Neural progenitor cell (in vitro differentiated cells): ENCODE results near the gene RASGRP3. TPM values are rescaled to one million over a fixed set of nuclear protein-coding genes. Genes with fewer than 3 reads are reported as not detected.

Experiments used
- DNase-seq: peaks from one replicate; pipeline ENCODE4 v3.0.0-alpha.2; 2016; ENCODE audit warnings: low spot score
- H2AFZ ChIP-seq: fragments of 200-600 bp; sonication (generic); replicated peaks from 2 replicates; pipeline ENCODE4 v1.6.1; 2016; ENCODE audit warnings: antibody characterized with exemption
- H3F3A ChIP-seq: fragments of 200-600 bp; sonication (generic); 2 replicates; pipeline ENCODE4 v1.6.1; 2016; ENCODE audit warnings: antibody characterized with exemption, low read depth
- H3K27ac ChIP-seq: fragments of 200-600 bp; sonication (generic); 2 replicates; pipeline ENCODE4 v1.5.1; 2016; ENCODE audit warnings: mild to moderate bottlenecking
- H3K27me3 ChIP-seq: fragments of 200-600 bp; sonication (generic); 2 replicates; pipeline ENCODE4 v1.6.1; 2016; ENCODE audit warnings: mild to moderate bottlenecking, moderate library complexity
- H3K36me3 ChIP-seq: fragments of 200-600 bp; sonication (generic); 2 replicates; pipeline ENCODE4 v1.5.1; 2016
- H3K4me1 ChIP-seq: fragments of 200-600 bp; sonication (generic); 2 replicates; pipeline ENCODE4 v1.6.1; 2016; ENCODE audit warnings: mixed run types
- H3K4me2 ChIP-seq: fragments of 200-600 bp; sonication (generic); 2 replicates; pipeline ENCODE4 v1.6.1; 2016
- H3K4me3 ChIP-seq: fragments of 200-600 bp; sonication (generic); 2 replicates; pipeline ENCODE4 v1.5.1; 2016
- H3K79me2 ChIP-seq: fragments of 200-600 bp; sonication (generic); 2 replicates; pipeline ENCODE4 v1.6.1; 2016; ENCODE audit warnings: low read depth
- H3K9ac ChIP-seq: fragments of 200-600 bp; sonication (generic); 2 replicates; pipeline ENCODE4 v1.6.1; 2016
- H3K9me3 ChIP-seq: fragments of 200-600 bp; sonication (generic); 2 replicates; pipeline ENCODE4 v1.5.1; 2016; ENCODE audit warnings: low read depth
- H4K20me1 ChIP-seq: fragments of 200-600 bp; sonication (generic); 2 replicates; pipeline ENCODE4 v1.6.1; 2016; ENCODE audit warnings: low read depth
- H3K27ac Mint-ChIP-seq: 3 replicates; pipeline ENCODE4 v1.8.0; 2021; ENCODE audit warnings: mixed read lengths
- H3K27me3 Mint-ChIP-seq: 2 replicates; pipeline ENCODE4 v1.8.0; 2022; ENCODE audit warnings: low read depth, mild to moderate bottlenecking, inconsistent platforms, moderate library complexity, mixed read lengths; ENCODE audit not compliant: insufficient read depth
- H3K36me3 Mint-ChIP-seq: 3 replicates; pipeline ENCODE4 v1.8.0; 2021; ENCODE audit warnings: mixed read lengths
- H3K4me1 Mint-ChIP-seq: 3 replicates; pipeline ENCODE4 v1.8.0; 2021; ENCODE audit warnings: mixed read lengths
- H3K4me3 Mint-ChIP-seq: 3 replicates; pipeline ENCODE4 v1.8.0; 2021; ENCODE audit warnings: mild to moderate bottlenecking, moderate library complexity, mixed read lengths
- H3K9me3 Mint-ChIP-seq: 3 replicates; pipeline ENCODE4 v1.8.0; 2020; ENCODE audit warnings: mixed read lengths
- EZH2 ChIP-seq: fragments of 200-600 bp; sonication (generic); IDR thresholded peaks from 2 replicates; pipeline ENCODE4 v1.6.1; 2017; ENCODE audit warnings: antibody characterized with exemption, mild to moderate bottlenecking, moderate library complexity
- EZH2phosphoT487 ChIP-seq: fragments of 200-600 bp; sonication (generic); IDR thresholded peaks from 2 replicates; pipeline ENCODE4 v1.6.1; 2017; ENCODE audit warnings: antibody characterized with exemption
- total RNA-seq: library from RNA; depleted of rRNA; stranded (reverse); fragments of >200 nt; gene quantifications from 2 replicates; pipeline ENCODE4 v1.2.3, GENCODE V29; 2015; ENCODE audit warnings: low replicate concordance
- TF ChIP-seq, protein P1 (sequence below): fragments of 200-600 bp; sonication (generic); IDR thresholded peaks from 2 replicates; pipeline ENCODE4 v1.5.1; 2017; ENCODE audit warnings: antibody characterized with exemption, mild to moderate bottlenecking

RASGRP3 gene
- total RNA-seq, 1 donor from 2014 or later = not detected

- H3K4me1 Mint-ChIP-seq = peaks cover 5% of the 10 kb centered on the region
- no peak overlapping the region for H3K4me3 Mint-ChIP-seq
- no peaks in the 10 kb centered on the region for H3K79me2 ChIP-seq
Measured at GRCh38 chr2:33573657-33574056, 97.2 kb downstream of the RASGRP3 start.

DNA sequence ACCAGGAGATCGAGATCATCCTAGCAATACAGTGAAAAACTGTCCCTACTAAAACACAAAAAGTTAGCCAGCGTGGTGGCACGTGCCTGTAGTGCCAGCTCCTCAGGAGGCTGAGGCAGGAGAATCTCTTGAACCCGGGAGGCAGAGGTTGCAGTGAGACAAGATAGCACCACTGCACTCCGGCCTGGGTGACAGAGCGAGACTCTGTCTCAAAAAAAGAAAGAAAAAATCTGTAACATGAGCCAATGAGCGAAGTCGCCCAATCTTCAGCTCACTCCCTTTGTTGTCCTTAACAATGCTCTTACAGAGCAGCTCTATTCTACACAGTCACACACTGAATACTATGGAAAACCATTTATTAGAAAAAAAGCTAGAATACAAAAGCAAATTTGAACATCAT is 100.6 kb downstream of the RASGRP3 start:
- no peak overlapping the region for H3K27ac Mint-ChIP-seq
- Histone ChIP-seq H3K27me3 (no peaks in the 10 kb centered on the region), H3K9ac (no peak overlapping the region), H4K20me1 (no peaks in the 10 kb centered on the region), H3K9me3 (no peaks in the 10 kb centered on the region), H3K4me2 (peak overlapping the region; percentile 57), H3K27ac (no peak overlapping the region), H3K36me3 (no peaks in the 10 kb centered on the region), H2AFZ (no peak overlapping the region), H3K4me3 (no peak overlapping the region), H3K79me2 (no peaks in the 10 kb centered on the region), H3F3A (no peaks in the 10 kb centered on the region), H3K4me1 (peaks cover 13% of the 10 kb centered on the region)
- peaks cover 5% of the 10 kb centered on the region for H3K4me1 Mint-ChIP-seq
- no peaks in the 10 kb centered on the region for H3K27me3 Mint-ChIP-seq
- no peak overlapping the region for H3K4me3 Mint-ChIP-seq
- H3K36me3 Mint-ChIP-seq = no peaks in the 10 kb centered on the region
- no peaks in the 10 kb centered on the region for H3K9me3 Mint-ChIP-seq
- DNase-seq = peak; percentile 39
- TF ChIP-seq, protein P1, sequence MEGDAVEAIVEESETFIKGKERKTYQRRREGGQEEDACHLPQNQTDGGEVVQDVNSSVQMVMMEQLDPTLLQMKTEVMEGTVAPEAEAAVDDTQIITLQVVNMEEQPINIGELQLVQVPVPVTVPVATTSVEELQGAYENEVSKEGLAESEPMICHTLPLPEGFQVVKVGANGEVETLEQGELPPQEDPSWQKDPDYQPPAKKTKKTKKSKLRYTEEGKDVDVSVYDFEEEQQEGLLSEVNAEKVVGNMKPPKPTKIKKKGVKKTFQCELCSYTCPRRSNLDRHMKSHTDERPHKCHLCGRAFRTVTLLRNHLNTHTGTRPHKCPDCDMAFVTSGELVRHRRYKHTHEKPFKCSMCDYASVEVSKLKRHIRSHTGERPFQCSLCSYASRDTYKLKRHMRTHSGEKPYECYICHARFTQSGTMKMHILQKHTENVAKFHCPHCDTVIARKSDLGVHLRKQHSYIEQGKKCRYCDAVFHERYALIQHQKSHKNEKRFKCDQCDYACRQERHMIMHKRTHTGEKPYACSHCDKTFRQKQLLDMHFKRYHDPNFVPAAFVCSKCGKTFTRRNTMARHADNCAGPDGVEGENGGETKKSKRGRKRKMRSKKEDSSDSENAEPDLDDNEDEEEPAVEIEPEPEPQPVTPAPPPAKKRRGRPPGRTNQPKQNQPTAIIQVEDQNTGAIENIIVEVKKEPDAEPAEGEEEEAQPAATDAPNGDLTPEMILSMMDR = no peak
- TF ChIP-seq EZH2phosphoT487 = no peak
- no peak for TF ChIP-seq EZH2

More at GRCh38 chr2:33573657-33574056, 97.2 kb downstream of the RASGRP3 start:
- H3K4me1 ChIP-seq = peaks cover 13% of the 10 kb centered on the region
- H3K27me3 ChIP-seq = no peaks in the 10 kb centered on the region
- Mint-ChIP-seq H3K27ac (no peak overlapping the region), H3K36me3 (no peaks in the 10 kb centered on the region), H3K9me3 (no peaks in the 10 kb centered on the region), H3K27me3 (no peaks in the 10 kb centered on the region)
- H3K36me3 ChIP-seq = no peaks in the 10 kb centered on the region
- no peak for TF ChIP-seq EZH2
- TF ChIP-seq EZH2phosphoT487 = no peak
- TF ChIP-seq, protein P1 = no peak
- no peak overlapping the region for H3K4me2 ChIP-seq
- H3F3A ChIP-seq = no peaks in the 10 kb centered on the region
- no peak overlapping the region for H3K27ac ChIP-seq
- no peaks in the 10 kb centered on the region for H4K20me1 ChIP-seq
- H3K9me3 ChIP-seq = no peaks in the 10 kb centered on the region
- H2AFZ ChIP-seq = no peak overlapping the region
- no peak for DNase-seq
- H3K4me3 ChIP-seq = no peak overlapping the region
- no peak overlapping the region for H3K9ac ChIP-seq

DNA sequence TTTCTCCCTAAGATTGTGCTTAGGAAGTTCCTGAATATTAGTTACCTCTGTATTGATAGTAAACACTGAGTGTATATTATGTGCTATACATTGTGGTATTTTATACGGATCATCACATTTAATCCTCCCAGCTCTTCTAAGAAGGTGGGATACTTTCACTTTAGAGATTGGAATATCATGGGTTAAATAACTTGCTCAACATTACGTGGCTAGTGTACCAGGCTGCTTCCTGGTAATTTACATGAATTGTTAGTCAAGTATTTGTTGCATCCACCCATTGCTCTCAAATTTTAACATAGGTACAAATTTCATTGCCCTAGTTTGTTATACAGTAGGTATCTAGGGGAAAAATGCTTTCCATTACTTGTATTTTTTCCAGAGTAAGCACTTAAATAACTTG is 101.2 kb downstream of the RASGRP3 start:
- H3K27me3 ChIP-seq = no peaks in the 10 kb centered on the region
- no peak overlapping the region for H2AFZ ChIP-seq
- no peak overlapping the region for H3K27ac ChIP-seq
- H3K9ac ChIP-seq = no peak overlapping the region
- no peaks in the 10 kb centered on the region for H4K20me1 ChIP-seq
- Mint-ChIP-seq H3K27me3 (no peaks in the 10 kb centered on the region), H3K9me3 (no peaks in the 10 kb centered on the region), H3K27ac (no peak overlapping the region), H3K4me1 (peaks cover 5% of the 10 kb centered on the region), H3K4me3 (no peak overlapping the region), H3K36me3 (no peaks in the 10 kb centered on the region)
- H3K4me2 ChIP-seq = peak overlapping the region; percentile 57
- H3F3A ChIP-seq = no peaks in the 10 kb centered on the region
- peaks cover 13% of the 10 kb centered on the region for H3K4me1 ChIP-seq
- H3K4me3 ChIP-seq = no peak overlapping the region
- DNase-seq = no peak
- H3K9me3 ChIP-seq = no peaks in the 10 kb centered on the region
- TF ChIP-seq EZH2phosphoT487 = no peak
- H3K79me2 ChIP-seq = no peaks in the 10 kb centered on the region
- H3K36me3 ChIP-seq = no peaks in the 10 kb centered on the region

DNA sequence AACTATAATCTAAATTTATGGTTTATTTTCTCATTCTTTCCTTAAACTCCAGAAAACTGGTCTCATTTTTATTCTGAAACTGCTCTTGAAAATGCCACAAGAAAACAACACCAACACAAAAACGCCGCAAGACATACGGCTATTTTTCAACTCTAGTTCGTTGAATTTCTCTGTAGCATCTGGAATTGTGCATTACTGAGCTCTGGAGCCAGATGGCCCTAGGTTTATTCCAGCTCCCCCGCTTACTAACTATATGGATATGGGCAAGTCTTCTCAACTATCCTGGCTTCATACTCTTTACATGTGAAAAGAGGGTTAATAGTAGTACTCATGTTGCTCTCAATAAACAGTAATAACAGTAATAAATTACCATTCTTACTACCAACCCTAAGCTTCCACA is 102.8 kb downstream of the RASGRP3 start:
- Histone ChIP-seq H3F3A (no peaks in the 10 kb centered on the region), H4K20me1 (no peaks in the 10 kb centered on the region), H3K9ac (no peak overlapping the region), H3K4me1 (peaks cover 16% of the 10 kb centered on the region), H3K27me3 (no peaks in the 10 kb centered on the region), H3K79me2 (no peaks in the 10 kb centered on the region), H3K9me3 (no peaks in the 10 kb centered on the region), H3K36me3 (no peaks in the 10 kb centered on the region), H2AFZ (no peak overlapping the region), H3K27ac (no peak overlapping the region), H3K4me2 (no peak overlapping the region), H3K4me3 (no peak overlapping the region)
- DNase-seq = no peak
- no peaks in the 10 kb centered on the region for H3K36me3 Mint-ChIP-seq
- no peak overlapping the region for H3K4me3 Mint-ChIP-seq
- peaks cover 5% of the 10 kb centered on the region for H3K4me1 Mint-ChIP-seq
- H3K27ac Mint-ChIP-seq = no peak overlapping the region
- TF ChIP-seq, protein P1 = no peak
- no peak for TF ChIP-seq EZH2
- TF ChIP-seq EZH2phosphoT487 = no peak
- H3K9me3 Mint-ChIP-seq = no peaks in the 10 kb centered on the region
- H3K27me3 Mint-ChIP-seq = no peaks in the 10 kb centered on the region
